GM23248 (cell line): ENCODE data around the gene SH3PXD2A.

Experiments used
- EZH2 ChIP-seq: fragments of 200-600 bp; sonication (generic); IDR thresholded peaks from 2 replicates; pipeline ENCODE4 v1.6.1; 2018; ENCODE audit warnings: antibody characterized with exemption, mild to moderate bottlenecking; ENCODE audit not compliant: insufficient read depth, poor library complexity, severe bottlenecking
- EZH2phosphoT487 ChIP-seq: fragments of 200-600 bp; sonication (generic); IDR thresholded peaks from 2 replicates; pipeline ENCODE4 v1.6.1; 2018; ENCODE audit warnings: antibody characterized with exemption, moderate library complexity, mild to moderate bottlenecking, low read depth; ENCODE audit not compliant: insufficient read depth

- no peak for TF ChIP-seq EZH2phosphoT487
- TF ChIP-seq EZH2: no peak
Measured at GRCh38 chr10:103564116-103564501, 291.3 kb downstream of the SH3PXD2A start.
